Skin of body (tissue), 2 donors: Measurements from ENCODE around the gene PRC1. TPM values are rescaled to one million over a fixed set of nuclear protein-coding genes. Genes with fewer than 3 reads are reported as not detected.

Experiments used
- DNase-seq: peaks from one replicate; lab custom pipeline; 2025; lab: John Stamatoyannopoulos, UW
- total RNA-seq: library from RNA; depleted of rRNA; stranded (reverse); fragments of >200 nt; gene quantifications from one replicate; pipeline ENCODE4 v1.2.3, GENCODE V29; 2014

PRC1 gene
- total RNA-seq, 1 donor from 2014 or later = 54.9 TPM

GRCh38 chr15:90955624-90956273 is 38.6 kb downstream of the PRC1 start:
- DNase-seq = no peak

GRCh38 chr15:90954712-90955623 is 39.4 kb downstream of the PRC1 start, which contains the start of gene RCCD1:
RCCD1 (plus strand) TSS chr15:90954884; CDS start chr15:90956735, 1,851 bp downstream.
- peak; percentile 93 for DNase-seq

- DNase-seq = no peak
Measured at GRCh38 chr15:90953947-90954711, 40.2 kb downstream of the PRC1 start.

- DNase-seq = no peak
Measured at GRCh38 chr15:90952901-90953677, 41.2 kb downstream of the PRC1 start.

GRCh38 chr15:90950676-90951075 is 43.7 kb downstream of the PRC1 start:
- DNase-seq = no peak

- no peak for DNase-seq
Measured at GRCh38 chr15:90949979-90950675, 44.2 kb downstream of the PRC1 start.

GRCh38 chr15:90948506-90948905 is 45.8 kb downstream of the PRC1 start:
- no peak for DNase-seq

GRCh38 chr15:90947577-90948357 is 46.6 kb downstream of the PRC1 start:
- no peak for DNase-seq

GRCh38 chr15:90946941-90947576 is 47.3 kb downstream of the PRC1 start:
- DNase-seq = no peak

GRCh38 chr15:90946538-90946937 is 47.8 kb downstream of the PRC1 start:
- DNase-seq = no peak

- DNase-seq = no peak
Measured at GRCh38 chr15:90945091-90945490, 49.2 kb downstream of the PRC1 start.

- DNase-seq = no peak
Measured at GRCh38 chr15:90942354-90943120, 51.8 kb downstream of the PRC1 start.

- DNase-seq = no peak
Measured at GRCh38 chr15:90941038-90941437, 53.3 kb downstream of the PRC1 start.

GRCh38 chr15:90939756-90940155 is 54.6 kb downstream of the PRC1 start:
- no peak for DNase-seq

- no peak for DNase-seq
Measured at GRCh38 chr15:90938261-90938660, 56.1 kb downstream of the PRC1 start.

GRCh38 chr15:90936823-90937222 is 57.5 kb downstream of the PRC1 start:
- DNase-seq = no peak

- peak; percentile 67 for DNase-seq
Measured at GRCh38 chr15:90934949-90935751, 59.2 kb downstream of the PRC1 start, which contains the start of gene UNC45A. UNC45A (plus strand) TSS chr15:90935285; CDS start chr15:90935325, 40 bp downstream.
